Heart left ventricle (tissue), 13 donors: ENCODE results near the gene GSTA2.

ENCODE experiments used
- CTCF ChIP-seq, 12 donors: fragments of 200-600 bp; sonication (generic) in 4 of 12; IDR thresholded peaks; one replicate each; pipeline versions ENCODE4 v1.5.0 to v1.8.0; 2018 to 2022; ENCODE audit warnings: antibody characterized with exemption in 12 of 12, mild to moderate bottlenecking in 5 of 12
- POLR2A ChIP-seq, 2 donors: fragments of 450-650 bp; IDR thresholded peaks; one replicate each; pipeline ENCODE4 v1.6.1; 2017; ENCODE audit warnings: antibody characterized with exemption in 2 of 2, mild to moderate bottlenecking in 2 of 2, moderate library complexity in 2 of 2
- donor health status: ischemic (EF 13 %, LVEDD 7.1; RV severe dilation, severe dysfunction).
- donor health status: DM: no; HTN: yes; CAD: no.
- donor health status: DM: no; HTN: no; CAD: no.
- donor health status: ischemic (EF 25% LVEDD 6.9; RV normal size, moderate dysfunction).
- donor health status: ischemic (EF 25% LVEDD 5.7; RV mildly dilated, moderate dysfunction).
- donor health status: ischemic (EF 35%, LVEDD 5.7; RV mildly dilated, moderate dysfunction).
- donor health status: nonischemic (EF 11% LVEDD 7.7; RV severe dilation, severe dysfunction).
- donor health status: DM: yes; HTN: yes; CAD: no.
- donor health status: PGD.
- donor health status: ischemic (EF 29% LVEDD 5.4; RV normal size, mild dysfunction).
- donor health status: nonischemic (EF 23%, LVEDD 6.1; RV moderate dilation, normal function).

GRCh38 chr6:52731719-52732118, 31.6 kb downstream of the GSTA2 start:
- TF ChIP-seq CTCF (IDR thresholded peaks at IDR 0.05) (no peak), POLR2A (IDR thresholded peaks at IDR 0.05) (no peak)
